HK-2 (cell line): Measurements from ENCODE around the gene KRTAP5-8.
"Not testable (repeated sequence)": the region's sequence is repeated elsewhere in the genome, so short reads cannot be mapped to it uniquely, and the experiment has no call there.

ENCODE experiments used
- DNase-seq: peaks from one replicate; pipeline ENCODE4 v3.0.0-alpha.2; 2018; ENCODE audit not compliant: unreplicated experiment

Gene KRTAP5-8

DNA sequence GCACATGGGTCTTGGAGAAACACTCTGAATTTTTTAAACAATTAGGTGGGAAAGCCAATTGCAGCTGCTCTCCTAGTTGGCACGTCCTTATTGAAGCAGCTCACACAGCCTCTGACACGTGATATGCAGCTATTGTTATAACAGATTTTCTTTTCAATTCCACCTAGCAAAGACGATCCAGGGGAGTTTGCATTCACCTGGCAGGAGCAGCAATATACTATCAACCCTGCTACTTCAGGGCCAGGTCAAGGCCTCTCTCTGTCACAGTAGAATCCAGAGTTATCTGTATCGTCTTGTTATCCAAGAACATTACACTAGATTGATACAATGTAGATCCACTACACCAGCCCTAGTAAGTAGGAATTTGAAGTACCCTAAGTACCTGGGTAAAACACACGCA lies 36.6 kb downstream of the KRTAP5-8 start:
- no peak for DNase-seq

DNA sequence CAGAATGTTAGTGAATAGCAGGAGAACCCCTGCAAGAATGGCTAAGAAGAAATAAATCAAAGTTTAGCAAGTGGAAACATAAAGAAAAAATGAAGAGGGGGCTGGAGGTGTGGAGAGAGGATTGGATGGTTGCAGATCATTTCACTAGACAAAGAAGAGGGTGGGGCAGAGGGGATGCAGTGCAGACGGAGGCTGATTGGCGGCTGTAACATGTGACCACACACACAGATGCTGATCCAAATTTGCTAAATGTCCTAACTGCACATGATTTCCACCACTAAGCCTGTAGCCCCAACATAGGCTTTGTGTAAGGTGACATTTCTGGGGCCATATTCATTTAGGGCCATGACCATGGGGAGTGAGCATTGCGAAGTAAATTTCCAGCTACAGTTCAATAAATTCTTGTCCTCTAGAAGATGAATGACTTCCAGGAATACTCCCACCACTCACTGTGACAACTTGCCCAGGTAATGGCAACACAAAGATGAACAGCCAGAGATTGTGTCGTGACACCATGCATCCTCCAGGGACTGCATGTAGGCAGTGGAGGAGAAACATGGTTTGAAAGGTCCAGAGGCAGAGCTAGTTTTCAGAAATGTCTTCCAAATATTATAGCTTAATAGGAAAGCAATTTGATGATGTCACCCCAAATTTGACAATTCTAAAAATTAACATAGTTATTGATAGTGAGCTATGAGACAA lies 38.0 kb downstream of the KRTAP5-8 start:
- no peak for DNase-seq

- not testable (repeated sequence) for DNase-seq
Measured at GRCh38 chr11:71576688-71577465, 39.1 kb downstream of the KRTAP5-8 start.

DNA sequence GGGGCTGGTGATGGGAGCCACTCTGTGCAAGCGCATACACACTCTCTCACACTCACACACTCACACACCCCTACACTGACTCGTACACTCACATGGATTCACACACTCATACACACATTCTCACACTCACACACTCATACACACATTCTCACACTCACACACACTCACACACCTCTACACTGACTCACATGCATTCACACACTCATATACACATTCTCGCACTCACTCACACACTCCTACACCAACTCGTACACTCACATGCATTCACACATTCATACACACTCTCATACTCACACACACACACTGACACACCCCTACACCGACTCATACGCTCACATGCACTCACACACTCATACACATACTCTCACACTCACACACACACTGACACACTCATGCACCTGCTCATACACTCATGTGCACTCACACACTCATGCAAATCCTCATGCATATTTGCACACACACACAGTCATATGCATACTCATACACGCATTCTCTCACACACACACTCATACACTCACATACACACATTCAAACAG lies 39.7 kb downstream of the KRTAP5-8 start:
- no peak for DNase-seq

DNA sequence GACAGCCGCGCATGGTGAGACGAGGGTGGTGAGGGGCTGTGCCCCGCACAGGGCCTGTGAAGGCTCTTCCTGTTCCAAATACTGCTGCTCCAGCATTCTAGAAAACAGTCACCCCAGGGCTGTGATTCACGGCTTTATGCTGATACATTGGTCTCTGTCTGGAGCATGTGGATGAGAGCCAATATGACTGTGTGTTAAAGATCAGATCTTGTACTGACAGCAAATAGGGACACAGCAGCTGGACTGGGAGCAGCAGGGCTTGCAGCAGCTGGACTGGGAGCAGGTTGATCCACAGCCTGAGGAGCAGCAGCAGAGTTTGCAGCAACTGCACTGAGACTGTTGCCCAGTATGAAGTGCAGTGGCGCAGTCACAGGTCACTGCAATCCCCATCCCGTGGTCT lies 41.7 kb downstream of the KRTAP5-8 start:
- DNase-seq = not testable (repeated sequence)

DNA sequence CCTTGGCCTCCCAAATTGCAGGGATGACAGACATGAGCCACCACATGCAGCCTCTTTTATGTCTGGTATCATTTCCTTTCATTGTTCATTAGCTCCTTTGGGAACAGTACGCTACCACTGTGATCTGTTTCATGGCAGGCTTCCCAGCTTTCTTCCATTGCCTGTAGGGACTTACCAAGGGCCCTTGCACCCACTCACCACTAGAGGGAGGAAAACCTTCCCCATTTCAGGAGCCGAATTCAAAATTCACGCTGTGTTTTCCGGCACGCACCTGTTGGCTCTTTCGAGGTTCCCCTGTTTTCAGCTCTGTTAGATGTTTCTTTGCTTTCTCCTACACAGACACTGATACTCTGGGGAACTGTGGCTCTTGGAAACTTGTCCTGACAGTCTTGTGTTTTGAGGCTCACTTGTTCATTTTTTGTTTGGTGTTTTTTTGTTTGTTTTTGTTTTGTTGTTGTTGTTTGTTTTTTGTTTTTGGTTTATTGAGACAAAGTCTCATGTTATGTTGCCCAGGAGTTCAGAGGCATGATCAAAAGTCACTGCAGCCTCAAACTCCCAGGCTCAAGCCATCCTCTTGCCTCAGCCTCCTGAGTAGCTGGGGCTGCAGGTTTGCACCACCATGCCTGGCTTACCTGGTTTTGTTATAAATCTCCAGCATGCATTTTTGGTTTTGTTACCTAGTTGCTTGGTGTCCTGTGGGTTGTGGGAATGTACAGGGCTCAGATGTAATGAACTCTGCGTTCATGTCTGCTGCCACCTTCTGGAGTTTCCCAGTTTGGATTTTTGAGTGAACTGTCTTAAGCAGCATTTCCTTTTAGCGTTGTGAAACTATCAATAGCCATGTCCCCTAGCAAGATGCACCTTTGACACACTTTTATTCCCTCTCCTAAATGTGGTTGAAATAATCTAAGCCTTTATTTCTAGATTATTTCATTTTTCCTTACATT lies 42.5 kb downstream of the KRTAP5-8 start:
- DNase-seq = peak; percentile 40

DNA sequence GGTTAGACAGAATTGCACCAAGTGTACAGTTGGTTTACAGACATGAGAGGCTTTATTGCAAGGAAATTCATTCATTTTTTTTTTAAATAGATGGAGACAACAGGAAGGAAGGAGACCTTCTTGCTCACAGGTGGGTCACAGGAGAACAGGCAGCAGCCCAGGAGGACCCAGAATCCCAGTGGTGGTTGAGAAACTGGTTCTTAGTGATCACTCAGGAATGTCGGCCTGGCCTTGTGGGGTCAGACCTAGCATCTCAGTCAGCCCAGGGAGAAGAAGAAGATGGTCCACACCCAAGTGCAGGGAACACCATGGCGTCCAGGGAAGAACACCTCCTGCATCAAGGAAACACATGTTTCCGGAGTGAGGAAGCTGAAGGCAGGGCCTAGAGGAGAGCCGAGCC lies 44.0 kb downstream of the KRTAP5-8 start:
- no peak for DNase-seq

- no peak for DNase-seq
Measured at GRCh38 chr11:71582309-71582895, 44.6 kb downstream of the KRTAP5-8 start, which contains the start of gene KRTAP5-11. Gene KRTAP5-11 (minus strand): TSS chr11:71582875. CDS start chr11:71582837, 38 bp downstream.

DNA sequence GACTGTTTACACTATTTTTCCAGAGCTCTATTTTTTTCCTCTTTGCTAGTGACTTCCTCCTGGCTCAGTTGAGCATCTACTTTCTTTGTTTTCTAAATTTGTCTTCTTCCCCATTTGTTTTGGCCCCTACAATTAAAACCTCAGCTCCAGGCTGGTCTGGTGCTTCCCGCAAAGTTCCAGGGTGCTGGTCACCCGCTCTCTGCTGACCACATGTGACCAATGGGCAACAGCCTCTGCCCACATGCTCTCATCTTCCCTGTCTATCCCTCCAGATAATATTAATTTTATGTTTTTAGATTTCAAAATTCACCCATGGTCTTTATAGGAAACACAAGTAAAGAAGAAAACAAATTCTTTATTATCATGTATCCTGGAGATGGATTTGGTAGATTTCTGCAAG lies 45.1 kb downstream of the KRTAP5-8 start:
- not testable (repeated sequence) for DNase-seq

DNA sequence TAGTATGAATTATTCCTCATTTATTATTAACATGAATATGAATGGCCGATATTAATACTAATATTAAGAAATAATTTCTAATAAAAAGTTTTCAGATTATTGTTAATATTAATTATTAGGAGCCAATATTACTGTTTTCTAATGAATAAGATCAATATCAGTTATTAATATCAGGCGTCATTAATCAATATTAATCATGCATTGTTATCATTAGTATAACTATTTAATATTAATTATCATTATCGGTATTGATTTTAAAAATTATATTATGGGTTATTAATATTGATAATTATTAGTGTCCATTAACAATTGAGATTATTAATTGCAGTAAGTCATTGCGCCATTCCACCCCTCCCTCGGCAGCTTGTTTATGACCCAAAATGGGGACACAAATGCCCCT lies 47.8 kb downstream of the KRTAP5-8 start:
- not testable (repeated sequence) for DNase-seq

GRCh38 chr11:71588314-71588713 lies 50.5 kb downstream of the KRTAP5-8 start:
- not testable (repeated sequence) for DNase-seq
